DMS114 treated with DMSO at 0.1 percent for 48 hours (cell line): ENCODE results near the gene SULT4A1.
"Not testable (repeated sequence)": the region's sequence is repeated elsewhere in the genome, so short reads cannot be mapped to it uniquely, and the experiment has no call there.

Source experiments
- DNase-seq: peaks from one replicate; lab custom pipeline; 2025; ENCODE audit not compliant: unreplicated experiment; lab: John Stamatoyannopoulos, UW

Gene SULT4A1

GRCh38 chr22:43862074-43862881 lies at the start of gene SULT4A1:
SULT4A1 (minus strand) TSS chr22:43862513; CDS start chr22:43862382, 131 bp downstream.
- peak; percentile 36 for DNase-seq

GRCh38 chr22:43911351-43911750 lies 49.0 kb upstream of the SULT4A1 start:
- no peak for DNase-seq

DNA sequence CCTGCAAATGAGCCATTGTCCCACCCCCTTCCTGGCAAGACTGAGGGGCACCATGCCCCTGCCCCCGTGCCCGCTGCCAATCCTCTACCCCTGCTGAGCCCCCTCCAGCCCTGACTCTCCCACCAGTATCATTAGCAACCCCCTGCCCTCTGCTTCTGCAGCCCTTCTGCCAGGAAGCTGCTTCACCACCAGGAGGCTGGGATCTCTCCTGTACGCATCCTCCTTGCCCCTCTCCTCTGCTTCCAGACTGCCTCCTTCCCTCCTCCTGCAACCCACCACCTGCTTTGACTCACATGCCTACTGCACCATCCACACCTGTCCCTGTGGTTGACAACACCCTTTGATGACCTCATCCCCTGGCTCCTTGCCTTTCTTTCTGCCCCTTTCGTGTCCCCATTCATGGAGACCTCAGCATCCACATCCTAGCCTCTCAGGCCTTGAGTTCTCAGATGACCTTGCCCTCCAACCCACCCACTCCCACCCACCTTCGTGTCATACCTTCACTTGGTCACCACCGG lies 47.9 kb upstream of the SULT4A1 start:
- DNase-seq = no peak

GRCh38 chr22:43909708-43910107 lies 47.4 kb upstream of the SULT4A1 start:
- DNase-seq = no peak

GRCh38 chr22:43905681-43906080 lies 43.4 kb upstream of the SULT4A1 start:
- no peak for DNase-seq

DNA sequence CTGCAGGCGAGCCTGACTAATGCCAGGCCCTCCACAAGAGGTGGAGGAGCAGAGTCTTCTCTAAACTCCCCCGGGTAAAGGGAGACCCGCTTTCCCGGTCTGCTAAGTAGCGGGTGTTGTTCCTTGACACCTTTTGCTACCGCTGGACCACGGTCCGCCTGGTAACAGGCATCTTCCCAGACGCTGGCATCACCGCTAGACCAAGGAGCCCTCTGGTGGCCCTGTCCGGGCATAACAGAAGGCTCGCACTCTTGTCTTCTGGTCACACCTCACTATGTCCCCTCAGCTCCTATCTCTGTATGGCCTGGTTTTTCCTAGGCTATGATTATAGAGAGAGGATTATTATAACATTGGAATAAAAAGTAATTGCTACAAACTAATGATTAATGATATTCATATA lies 42.1 kb upstream of the SULT4A1 start:
- not testable (repeated sequence) for DNase-seq

DNA sequence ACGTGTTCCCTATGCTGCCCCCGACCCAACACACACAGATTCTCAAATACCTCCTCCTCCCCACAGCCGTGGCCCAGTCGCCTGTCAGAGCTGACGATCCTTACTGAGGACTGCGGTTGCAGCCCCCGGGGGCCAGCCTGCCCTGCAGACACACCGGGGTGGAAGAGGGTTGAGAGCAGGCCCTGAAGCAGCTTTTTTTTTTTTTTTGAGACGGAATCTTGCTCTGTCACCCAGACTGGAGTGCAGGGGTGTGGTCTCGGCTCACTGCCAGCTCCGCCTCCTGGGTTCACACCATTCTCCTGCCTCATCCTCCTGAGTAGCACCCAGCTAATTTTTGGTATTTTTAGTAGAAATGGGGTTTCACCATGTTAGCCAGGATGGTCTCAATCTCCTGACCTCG lies 40.7 kb upstream of the SULT4A1 start:
- DNase-seq = not testable (repeated sequence)

- no peak for DNase-seq
These were observed 39.8 kb upstream of the SULT4A1 start for GRCh38 chr22:43901976-43902643.

DNA sequence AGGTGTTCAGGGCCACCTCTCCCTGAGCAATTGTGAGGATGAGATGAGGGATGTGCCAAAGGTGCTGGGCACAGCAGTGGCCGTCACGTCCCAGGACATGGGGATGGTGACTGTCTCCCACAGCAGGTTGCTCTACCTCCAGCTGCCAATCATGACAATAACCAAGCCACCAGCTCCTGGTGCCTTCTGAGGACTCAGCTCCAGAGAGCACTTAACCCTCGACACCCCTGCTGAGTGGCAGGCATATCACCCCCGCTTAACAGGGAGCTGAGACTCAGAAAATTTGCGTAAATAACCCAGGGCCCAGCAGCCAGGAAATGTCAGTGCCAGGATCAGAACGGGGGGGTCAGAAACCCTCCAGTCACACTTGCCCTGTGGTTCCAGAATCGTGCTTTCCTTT lies 37.9 kb upstream of the SULT4A1 start:
- no peak for DNase-seq

DNA sequence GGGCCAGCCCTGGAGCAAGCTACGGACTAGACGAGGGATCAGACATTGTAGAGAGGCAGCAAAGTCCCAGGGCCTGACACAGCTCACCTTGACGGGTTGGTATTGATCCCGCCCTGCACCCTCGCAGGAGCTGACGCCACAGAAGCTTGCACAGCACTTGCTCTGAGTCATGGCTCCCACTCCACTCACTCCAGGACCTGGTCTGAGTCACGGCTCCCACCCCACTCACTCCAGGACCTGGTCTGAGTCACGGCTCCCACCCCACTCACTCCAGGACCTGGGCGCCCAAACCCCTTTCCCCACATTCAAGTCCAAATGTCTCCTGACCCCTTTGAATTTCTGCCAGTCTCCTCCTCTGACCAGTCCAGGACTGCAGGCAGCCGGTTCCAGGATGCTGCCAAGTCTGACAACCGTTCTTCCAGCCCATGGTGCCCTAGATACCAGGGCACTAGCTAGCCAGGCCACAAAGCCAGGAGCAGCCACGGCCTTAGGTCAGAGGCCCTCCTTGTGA lies 35.5 kb upstream of the SULT4A1 start:
- no peak for DNase-seq

- DNase-seq = no peak
These were observed 33.8 kb upstream of the SULT4A1 start for GRCh38 chr22:43895986-43896645.

DNA sequence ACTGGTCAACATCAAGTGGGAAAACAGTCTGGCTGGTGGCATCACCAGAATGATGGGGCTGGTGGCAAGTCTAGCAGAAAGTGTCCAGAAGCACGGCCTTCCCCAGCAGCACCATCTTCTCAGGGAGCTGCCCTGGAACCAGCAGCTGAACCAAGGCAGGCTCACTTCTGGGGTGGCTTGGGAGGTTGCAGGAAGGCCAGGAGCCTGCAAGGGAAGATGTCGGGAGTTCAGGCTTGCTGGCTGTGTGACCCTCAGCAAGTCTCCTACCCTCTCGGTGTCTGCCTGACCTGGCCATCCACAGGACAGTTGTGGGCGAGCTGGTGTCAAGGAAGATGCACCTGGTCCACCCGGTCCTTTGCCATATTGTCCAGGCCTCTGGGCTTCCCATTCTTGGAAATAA lies 31.8 kb upstream of the SULT4A1 start:
- DNase-seq = no peak

GRCh38 chr22:43893266-43893665 lies 31.0 kb upstream of the SULT4A1 start:
- no peak for DNase-seq

GRCh38 chr22:43892183-43892894 lies 30.0 kb upstream of the SULT4A1 start:
- DNase-seq = no peak

- DNase-seq = no peak
These were observed 29.3 kb upstream of the SULT4A1 start, which contains the start of gene PNPLA5 for GRCh38 chr22:43891360-43892182. PNPLA5 (minus strand) TSS chr22:43892013; CDS start chr22:43891880, 133 bp downstream.

GRCh38 chr22:43890901-43891331 lies 28.6 kb upstream of the SULT4A1 start:
- DNase-seq = no peak

DNA sequence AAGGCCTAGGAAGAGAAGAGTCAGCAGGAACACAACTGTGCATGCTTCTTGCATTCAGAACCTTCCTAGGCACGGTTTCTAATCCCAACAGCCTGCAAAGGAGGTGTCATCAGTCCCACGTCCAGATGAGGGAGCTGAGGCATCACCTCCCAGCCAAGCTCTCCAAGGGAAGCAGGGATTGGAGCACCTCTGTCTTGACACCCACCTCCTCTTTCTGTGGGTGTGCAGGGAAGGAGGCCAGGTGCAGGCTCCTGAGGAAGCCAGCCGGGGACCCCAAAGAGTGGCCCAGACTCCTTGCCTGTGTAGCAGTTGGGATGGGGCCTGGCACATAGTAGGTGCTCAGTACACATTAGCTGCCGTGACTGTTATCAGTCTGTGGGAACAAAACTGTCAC lies 27.5 kb upstream of the SULT4A1 start:
- no peak for DNase-seq

GRCh38 chr22:43889201-43889859 lies 27.0 kb upstream of the SULT4A1 start:
- DNase-seq = no peak

- DNase-seq = no peak
These were observed 26.4 kb upstream of the SULT4A1 start for GRCh38 chr22:43888740-43889139.
